Neural cell (in vitro differentiated cells): ENCODE data around the gene DYRK3. TPM values are rescaled to one million over a fixed set of nuclear protein-coding genes. Genes with fewer than 3 reads are reported as not detected.

ENCODE experiments used
- H2AFZ ChIP-seq: fragments of 200-600, 300-800 bp; sonication (generic), shearing (Covaris generic); 2 replicates; pipeline ENCODE4 v1.6.0; 2014; ENCODE audit warnings: low read depth, mild to moderate bottlenecking, antibody characterized with exemption, low read length, moderate library complexity
- H3F3A ChIP-seq: fragments of 200-600 bp; shearing (Covaris generic); 2 replicates; pipeline ENCODE4 v1.6.1; 2016; ENCODE audit warnings: mild to moderate bottlenecking, moderate library complexity, mixed read lengths, antibody characterized with exemption, low read length; ENCODE audit not compliant: insufficient read depth, poor library complexity, severe bottlenecking
- H3K27ac ChIP-seq: fragments of 200-600, 300-800 bp; sonication (generic), shearing (Covaris generic); 2 replicates; pipeline ENCODE4 v1.5.1; 2014; ENCODE audit warnings: mild to moderate bottlenecking, low read length, moderate library complexity
- H3K27me3 ChIP-seq: fragments of 300-800, 200-600 bp; sonication (generic), shearing (Covaris generic); 2 replicates; pipeline ENCODE4 v1.6.0; 2014; ENCODE audit warnings: mild to moderate bottlenecking, low read depth, low read length, moderate library complexity; ENCODE audit not compliant: insufficient read depth
- H3K36me3 ChIP-seq: fragments of 300-800, 200-600 bp; sonication (generic), shearing (Covaris generic); 2 replicates; pipeline ENCODE4 v1.5.1; 2014; ENCODE audit warnings: mild to moderate bottlenecking, antibody characterized with exemption, low read length, moderate library complexity; ENCODE audit not compliant: insufficient read depth
- H3K4me2 ChIP-seq: fragments of 300-800, 200-600 bp; sonication (generic), shearing (Covaris generic); 2 replicates; pipeline ENCODE4 v1.6.0; 2014; ENCODE audit warnings: mild to moderate bottlenecking, low read length
- H3K4me3 ChIP-seq: fragments of 300-800, 200-600 bp; sonication (generic), shearing (Covaris generic); 2 replicates; pipeline ENCODE4 v1.5.1; 2014; ENCODE audit warnings: mild to moderate bottlenecking, low read length, moderate library complexity
- H3K79me2 ChIP-seq: fragments of 200-600 bp; shearing (Covaris generic); replicated peaks from 2 replicates; pipeline ENCODE4 v1.6.0; 2014; ENCODE audit warnings: mild to moderate bottlenecking, low read length, moderate library complexity; ENCODE audit not compliant: insufficient read depth
- H3K9ac ChIP-seq: fragments of 300-800, 200-600 bp; sonication (generic), shearing (Covaris generic); 2 replicates; pipeline ENCODE4 v1.6.1; 2016; ENCODE audit warnings: mild to moderate bottlenecking, low read length, mixed read lengths
- H3K9me2 ChIP-seq: fragments of 200-600 bp; shearing (Covaris generic); 2 replicates; pipeline ENCODE4 v1.6.1; 2016; ENCODE audit warnings: mild to moderate bottlenecking, low read length, mixed read lengths; ENCODE audit not compliant: insufficient read depth
- H3K9me3 ChIP-seq: fragments of 200-600, 300-800 bp; sonication (generic), shearing (Covaris generic); 2 replicates; pipeline ENCODE4 v1.6.1; 2016; ENCODE audit warnings: mild to moderate bottlenecking, mixed run types, low read length, moderate library complexity, mixed read lengths
- H4K20me1 ChIP-seq: fragments of 200-600 bp; shearing (Covaris generic); 2 replicates; pipeline ENCODE4 v1.6.1; 2016; ENCODE audit warnings: mild to moderate bottlenecking, mixed run types; ENCODE audit not compliant: insufficient read depth
- EP300 ChIP-seq: fragments of 450-650 bp; conservative IDR thresholded peaks from 2 replicates; pipeline ENCODE4 v1.6.1; 2014; ENCODE audit warnings: antibody characterized with exemption, mild to moderate bottlenecking, moderate library complexity; ENCODE audit not compliant: poor library complexity, severe bottlenecking
- EZH2 ChIP-seq: fragments of 200-600, 300-800 bp; shearing (Covaris generic), sonication (generic); IDR thresholded peaks from 2 replicates; pipeline ENCODE4 v1.6.1; 2014; ENCODE audit warnings: antibody characterized with exemption, low read length, borderline replicate concordance, mild to moderate bottlenecking; ENCODE audit not compliant: insufficient read depth, poor library complexity, severe bottlenecking
- MXI1 ChIP-seq: fragments of 450-650 bp; conservative IDR thresholded peaks from 2 replicates; pipeline ENCODE4 v1.6.1; 2014; ENCODE audit warnings: antibody characterized with exemption, mild to moderate bottlenecking; ENCODE audit not compliant: poor library complexity, severe bottlenecking
- POLR2AphosphoS5 ChIP-seq: IDR thresholded peaks from 2 replicates; pipeline ENCODE4 v1.6.1; 2012
- RAD21 ChIP-seq: fragments of 450-650 bp; conservative IDR thresholded peaks from 2 replicates; pipeline ENCODE4 v1.6.1; 2014; ENCODE audit warnings: antibody characterized with exemption, mild to moderate bottlenecking, moderate library complexity
- SMC3 ChIP-seq: fragments of 450-650 bp; conservative IDR thresholded peaks from 2 replicates; pipeline ENCODE4 v1.6.1; 2014; ENCODE audit warnings: antibody characterized with exemption, mild to moderate bottlenecking, moderate library complexity; ENCODE audit not compliant: poor library complexity
- TAF1 ChIP-seq: IDR thresholded peaks from 2 replicates; pipeline ENCODE4 v1.6.1; 2012; ENCODE audit warnings: low read depth
- polyA plus RNA-seq: library from polyadenylated mRNA; depleted of rRNA; stranded (reverse); fragments of >200 nt; gene quantifications from 2 replicates; pipeline ENCODE4 v1.2.3, GENCODE V29; 2014
- TF ChIP-seq, protein P1 (sequence below): IDR thresholded peaks from 2 replicates; pipeline ENCODE4 v1.6.1; 2012; ENCODE audit warnings: borderline replicate concordance
- TF ChIP-seq, protein P2 (sequence below): fragments of 450-650 bp; IDR thresholded peaks from 2 replicates; pipeline ENCODE4 v1.5.1; 2014; ENCODE audit warnings: antibody characterized with exemption, mild to moderate bottlenecking, moderate library complexity; ENCODE audit not compliant: poor library complexity, severe bottlenecking

Gene DYRK3
- polyA plus RNA-seq, 1 donor from 2014 or later = 7.5 TPM

DNA sequence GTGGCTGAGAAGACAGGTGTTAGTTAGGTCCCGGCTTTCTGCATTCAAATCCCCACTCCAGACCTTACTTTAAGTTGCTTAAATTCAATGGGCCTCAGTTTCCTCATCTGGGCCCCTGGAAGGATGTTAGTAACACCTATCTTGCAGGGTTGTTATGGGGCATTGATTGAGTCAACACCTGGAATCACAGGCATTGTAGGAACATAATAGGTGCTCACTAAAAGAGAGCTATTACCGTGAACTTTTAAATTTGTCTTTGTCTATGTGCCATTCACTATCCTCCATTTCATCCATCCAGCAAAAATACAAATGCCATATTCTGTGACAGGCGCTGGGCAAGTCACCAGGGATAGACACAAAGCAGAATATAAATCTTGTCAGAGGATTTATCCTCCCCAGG is 38.9 kb downstream of the DYRK3 start:
- no peak overlapping the region for H3K9ac ChIP-seq
- no peaks in the 10 kb centered on the region for H3K79me2 ChIP-seq
- no peaks in the 10 kb centered on the region for H3K36me3 ChIP-seq
- no peaks in the 10 kb centered on the region for H3F3A ChIP-seq
- no peaks in the 10 kb centered on the region for H3K9me2 ChIP-seq
- no peak overlapping the region for H3K27ac ChIP-seq
- TF ChIP-seq RAD21 (no peak), MXI1 (no peak), EP300 (no peak), TAF1 (no peak), EZH2 (no peak), SMC3 (no peak), POLR2AphosphoS5 (no peak)
- TF ChIP-seq, protein P1, sequence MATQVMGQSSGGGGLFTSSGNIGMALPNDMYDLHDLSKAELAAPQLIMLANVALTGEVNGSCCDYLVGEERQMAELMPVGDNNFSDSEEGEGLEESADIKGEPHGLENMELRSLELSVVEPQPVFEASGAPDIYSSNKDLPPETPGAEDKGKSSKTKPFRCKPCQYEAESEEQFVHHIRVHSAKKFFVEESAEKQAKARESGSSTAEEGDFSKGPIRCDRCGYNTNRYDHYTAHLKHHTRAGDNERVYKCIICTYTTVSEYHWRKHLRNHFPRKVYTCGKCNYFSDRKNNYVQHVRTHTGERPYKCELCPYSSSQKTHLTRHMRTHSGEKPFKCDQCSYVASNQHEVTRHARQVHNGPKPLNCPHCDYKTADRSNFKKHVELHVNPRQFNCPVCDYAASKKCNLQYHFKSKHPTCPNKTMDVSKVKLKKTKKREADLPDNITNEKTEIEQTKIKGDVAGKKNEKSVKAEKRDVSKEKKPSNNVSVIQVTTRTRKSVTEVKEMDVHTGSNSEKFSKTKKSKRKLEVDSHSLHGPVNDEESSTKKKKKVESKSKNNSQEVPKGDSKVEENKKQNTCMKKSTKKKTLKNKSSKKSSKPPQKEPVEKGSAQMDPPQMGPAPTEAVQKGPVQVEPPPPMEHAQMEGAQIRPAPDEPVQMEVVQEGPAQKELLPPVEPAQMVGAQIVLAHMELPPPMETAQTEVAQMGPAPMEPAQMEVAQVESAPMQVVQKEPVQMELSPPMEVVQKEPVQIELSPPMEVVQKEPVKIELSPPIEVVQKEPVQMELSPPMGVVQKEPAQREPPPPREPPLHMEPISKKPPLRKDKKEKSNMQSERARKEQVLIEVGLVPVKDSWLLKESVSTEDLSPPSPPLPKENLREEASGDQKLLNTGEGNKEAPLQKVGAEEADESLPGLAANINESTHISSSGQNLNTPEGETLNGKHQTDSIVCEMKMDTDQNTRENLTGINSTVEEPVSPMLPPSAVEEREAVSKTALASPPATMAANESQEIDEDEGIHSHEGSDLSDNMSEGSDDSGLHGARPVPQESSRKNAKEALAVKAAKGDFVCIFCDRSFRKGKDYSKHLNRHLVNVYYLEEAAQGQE = no peak
- TF ChIP-seq, protein P2, sequence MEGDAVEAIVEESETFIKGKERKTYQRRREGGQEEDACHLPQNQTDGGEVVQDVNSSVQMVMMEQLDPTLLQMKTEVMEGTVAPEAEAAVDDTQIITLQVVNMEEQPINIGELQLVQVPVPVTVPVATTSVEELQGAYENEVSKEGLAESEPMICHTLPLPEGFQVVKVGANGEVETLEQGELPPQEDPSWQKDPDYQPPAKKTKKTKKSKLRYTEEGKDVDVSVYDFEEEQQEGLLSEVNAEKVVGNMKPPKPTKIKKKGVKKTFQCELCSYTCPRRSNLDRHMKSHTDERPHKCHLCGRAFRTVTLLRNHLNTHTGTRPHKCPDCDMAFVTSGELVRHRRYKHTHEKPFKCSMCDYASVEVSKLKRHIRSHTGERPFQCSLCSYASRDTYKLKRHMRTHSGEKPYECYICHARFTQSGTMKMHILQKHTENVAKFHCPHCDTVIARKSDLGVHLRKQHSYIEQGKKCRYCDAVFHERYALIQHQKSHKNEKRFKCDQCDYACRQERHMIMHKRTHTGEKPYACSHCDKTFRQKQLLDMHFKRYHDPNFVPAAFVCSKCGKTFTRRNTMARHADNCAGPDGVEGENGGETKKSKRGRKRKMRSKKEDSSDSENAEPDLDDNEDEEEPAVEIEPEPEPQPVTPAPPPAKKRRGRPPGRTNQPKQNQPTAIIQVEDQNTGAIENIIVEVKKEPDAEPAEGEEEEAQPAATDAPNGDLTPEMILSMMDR = no peak
- no peak overlapping the region for H2AFZ ChIP-seq
- H3K9me3 ChIP-seq = no peaks in the 10 kb centered on the region
- no peaks in the 10 kb centered on the region for H4K20me1 ChIP-seq
- H3K27me3 ChIP-seq = no peaks in the 10 kb centered on the region
- no peak overlapping the region for H3K4me2 ChIP-seq
- no peak overlapping the region for H3K4me3 ChIP-seq

DNA sequence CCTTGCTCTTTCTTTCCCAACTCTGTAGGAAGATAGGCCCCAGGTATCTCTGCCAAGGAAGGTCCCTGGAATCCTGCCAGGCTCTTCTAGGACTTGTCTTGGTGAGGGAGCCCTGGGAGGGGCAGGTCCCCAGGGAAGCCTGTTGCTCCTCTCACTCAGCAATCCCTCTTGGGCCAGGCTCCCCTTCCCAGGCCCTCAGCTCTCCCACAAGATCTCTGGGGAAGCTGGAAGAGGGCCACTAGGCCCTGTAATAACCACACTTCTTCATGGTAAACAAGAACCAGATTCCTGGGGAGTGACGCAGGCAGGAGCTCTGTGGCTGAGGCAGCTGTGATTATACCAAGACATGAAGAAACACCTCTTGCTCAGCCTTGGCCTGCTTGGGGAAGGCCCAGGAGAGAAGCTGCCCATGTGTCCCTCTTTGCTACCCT is 39.4 kb downstream of the DYRK3 start:
- no peaks in the 10 kb centered on the region for H3K27me3 ChIP-seq
- no peaks in the 10 kb centered on the region for H3F3A ChIP-seq
- H3K9me2 ChIP-seq = no peaks in the 10 kb centered on the region
- no peak overlapping the region for H2AFZ ChIP-seq
- no peaks in the 10 kb centered on the region for H3K9me3 ChIP-seq
- no peak overlapping the region for H3K4me3 ChIP-seq
- TF ChIP-seq EZH2 = no peak
- no peak for TF ChIP-seq SMC3
- TF ChIP-seq, protein P2 = no peak
- TF ChIP-seq, protein P1 = no peak
- TF ChIP-seq MXI1 = no peak
- no peak for TF ChIP-seq POLR2AphosphoS5
- TF ChIP-seq EP300 = no peak
- no peak for TF ChIP-seq TAF1
- no peak for TF ChIP-seq RAD21
- no peaks in the 10 kb centered on the region for H4K20me1 ChIP-seq
- H3K4me2 ChIP-seq = no peak overlapping the region
- H3K36me3 ChIP-seq = no peaks in the 10 kb centered on the region
- H3K9ac ChIP-seq = no peak overlapping the region
- H3K27ac ChIP-seq = no peak overlapping the region
- no peaks in the 10 kb centered on the region for H3K79me2 ChIP-seq
